ENCODE measurements around the gene DDX46. TPM values are rescaled to one million over a fixed set of nuclear protein-coding genes. Genes with fewer than 3 reads are reported as not detected.

DDX46 gene
- total and polyA plus RNA-seq, 7 donors = 16.5 to 48.7 (median 46.5) TPM

GRCh38 chr5:134784946-134785620 lies 26.5 kb downstream of the DDX46 start:
- no peaks in the 10 kb centered on the region for H3K4me1 ChIP-seq
- WGBS, 3 donors = 60 to 74% (median 73%) methylated on average over 3 of the region's 3 CpGs
- no peaks in the 10 kb centered on the region for H3K27me3 ChIP-seq (ENCODE audit: insufficient read depth in 3 of 3, low read length in 2 of 3)
- ATAC-seq (no peak), DNase-seq (no peak)
- intact Hi-C loops (cut with DNase I) = loop anchor here in 1 of 2 donors (5.0 to 10.0 kb wide), 2 partner anchors 32 to 60 kb away; no protein-coding TSS in a partner anchor
- no peak for TF ChIP-seq CTCF (IDR thresholded peaks at IDR 0.05)
- no peak overlapping the region for H3K4me3 ChIP-seq
- H3K27ac ChIP-seq = no peak overlapping the region
- H3K36me3 ChIP-seq (ENCODE audit: insufficient read depth in 1 of 2, low read depth in 1 of 2) = peaks cover 14 to 100% of the 10 kb centered on the region in 2 donors
- no peaks in the 10 kb centered on the region for H3K9me3 ChIP-seq

GRCh38 chr5:134787692-134788091 lies 29.1 kb downstream of the DDX46 start:
- Histone ChIP-seq H3K36me3 (ENCODE audit: insufficient read depth in 1 of 2, low read depth in 1 of 2) (peaks cover 16 to 100% of the 10 kb centered on the region in 2 donors), H3K27ac (no peak overlapping the region), H3K4me3 (no peak overlapping the region), H3K9me3 (no peaks in the 10 kb centered on the region), H3K27me3 (ENCODE audit: insufficient read depth in 3 of 3, low read length in 2 of 3) (no peaks in the 10 kb centered on the region), H3K4me1 (no peaks in the 10 kb centered on the region)
- TF ChIP-seq CTCF (IDR thresholded peaks at IDR 0.05) = no peak
- no peak for ATAC-seq
- intact Hi-C loops (cut with DNase I) = loop anchor here in 1 of 2 donors (10.0 kb wide), 1 partner anchor 63 kb away; no protein-coding TSS in a partner anchor
- DNase-seq = no peak
- 92 to 100% (median 95%) methylated on average over 1 of the region's 1 CpG for WGBS, 3 donors

DNA sequence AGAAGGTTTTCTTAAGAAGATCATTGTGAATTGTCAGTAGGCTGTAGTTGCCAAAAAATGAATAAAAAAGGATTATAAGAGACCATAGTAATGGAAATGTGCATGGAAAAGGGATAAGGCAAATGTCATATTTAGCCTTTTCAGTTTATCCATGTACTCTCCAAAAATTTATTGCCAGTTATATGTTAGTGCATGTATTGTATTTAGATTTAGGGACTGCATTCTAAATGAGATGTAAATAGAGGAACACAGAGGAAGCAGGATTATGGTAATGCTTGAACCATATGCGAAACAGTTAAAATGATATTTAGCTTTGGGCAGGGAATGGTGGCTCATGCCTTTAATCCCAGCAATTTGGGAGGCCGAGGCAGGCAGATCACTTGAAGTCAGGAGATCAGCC lies 33.0 kb downstream of the DDX46 start:
- Histone ChIP-seq H3K4me3 (no peak overlapping the region), H3K27me3 (ENCODE audit: insufficient read depth in 3 of 3, low read length in 2 of 3) (no peaks in the 10 kb centered on the region), H3K36me3 (ENCODE audit: insufficient read depth in 1 of 2, low read depth in 1 of 2) (peaks cover 7 to 100% of the 10 kb centered on the region in 2 donors), H3K4me1 (no peaks in the 10 kb centered on the region), H3K27ac (no peak overlapping the region), H3K9me3 (no peaks in the 10 kb centered on the region)
- intact Hi-C loops (cut with DNase I) = loop anchor here (2.0 to 10.0 kb wide), 3 partner anchors 87 to 115 kb away; no protein-coding TSS in a partner anchor
- 93 to 100% (median 99%) methylated on average over 2 of the region's 2 CpGs for WGBS, 3 donors
- no peak for TF ChIP-seq CTCF (IDR thresholded peaks at IDR 0.05)
- DNase-seq (no peak), ATAC-seq (no peak)

DNA sequence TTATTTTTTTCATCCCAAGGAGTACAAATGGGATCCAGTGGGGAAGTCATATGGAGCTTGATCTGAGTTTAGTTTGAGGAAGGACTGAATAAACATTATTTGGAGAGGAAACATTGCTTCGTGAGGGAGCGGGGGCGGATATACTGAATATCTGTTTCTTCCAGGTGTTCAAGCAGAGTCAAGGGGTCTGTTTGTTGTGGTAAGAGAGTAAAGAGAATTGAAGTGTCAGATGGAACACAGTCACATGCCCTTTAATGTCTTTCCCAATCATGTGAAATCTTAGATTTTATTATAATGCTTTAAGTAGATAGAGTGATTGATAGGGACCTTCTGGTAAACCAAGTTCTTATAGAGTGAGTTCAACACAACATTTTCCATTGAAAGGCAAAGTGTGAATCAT lies 33.7 kb downstream of the DDX46 start:
- no peak for TF ChIP-seq CTCF (IDR thresholded peaks at IDR 0.05)
- intact Hi-C loops (cut with DNase I) = loop anchor here (5.0 to 10.0 kb wide), 2 partner anchors 87 to 115 kb away; no protein-coding TSS in a partner anchor
- H3K4me3 ChIP-seq = no peak overlapping the region
- no peaks in the 10 kb centered on the region for H3K27me3 ChIP-seq (ENCODE audit: insufficient read depth in 3 of 3, low read length in 2 of 3)
- no peak for ATAC-seq
- peaks cover 6 to 100% of the 10 kb centered on the region in 2 donors for H3K36me3 ChIP-seq (ENCODE audit: insufficient read depth in 1 of 2, low read depth in 1 of 2)
- no peaks in the 10 kb centered on the region for H3K4me1 ChIP-seq
- DNase-seq = no peak
- WGBS, 3 donors = 92 to 96% (median 94%) methylated on average over 3 of the region's 3 CpGs
- no peaks in the 10 kb centered on the region for H3K9me3 ChIP-seq
- H3K27ac ChIP-seq = no peak overlapping the region
